Activated CD4-positive, alpha-beta T cell treated with anti-CD3 and anti-CD28 coated beads, Interleukin-2, amount 50 U/mL, for 16 hours (primary cell): ENCODE data around the gene FAM169A.
"Not testable (repeated sequence)": the region's sequence is repeated elsewhere in the genome, so short reads cannot be mapped to it uniquely, and the experiment has no call there.

Experiments used
- DNase-seq: peaks from one replicate; pipeline ENCODE4 v3.0.0-alpha.2; 2020

The FAM169A gene

DNA sequence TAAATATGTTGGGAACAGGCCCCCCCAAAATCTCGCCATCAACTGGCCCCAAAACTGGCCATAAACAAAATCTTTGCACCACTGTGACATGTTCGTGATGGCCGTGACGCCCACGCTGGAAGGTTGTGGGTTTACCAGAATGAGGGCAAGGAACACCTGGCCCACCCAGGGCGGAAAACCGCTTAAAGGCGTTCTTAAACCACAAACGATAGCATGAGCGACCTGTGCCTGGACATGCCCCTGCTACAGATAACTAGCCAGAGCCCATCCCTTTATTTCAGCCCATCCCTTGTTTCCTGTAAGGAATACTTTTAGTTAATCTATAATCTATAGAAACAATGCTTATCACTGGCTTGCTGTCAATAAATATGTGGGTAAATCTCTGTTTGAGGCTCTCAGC is 3.2 kb upstream of the FAM169A start:
- DNase-seq: not testable (repeated sequence)

DNA sequence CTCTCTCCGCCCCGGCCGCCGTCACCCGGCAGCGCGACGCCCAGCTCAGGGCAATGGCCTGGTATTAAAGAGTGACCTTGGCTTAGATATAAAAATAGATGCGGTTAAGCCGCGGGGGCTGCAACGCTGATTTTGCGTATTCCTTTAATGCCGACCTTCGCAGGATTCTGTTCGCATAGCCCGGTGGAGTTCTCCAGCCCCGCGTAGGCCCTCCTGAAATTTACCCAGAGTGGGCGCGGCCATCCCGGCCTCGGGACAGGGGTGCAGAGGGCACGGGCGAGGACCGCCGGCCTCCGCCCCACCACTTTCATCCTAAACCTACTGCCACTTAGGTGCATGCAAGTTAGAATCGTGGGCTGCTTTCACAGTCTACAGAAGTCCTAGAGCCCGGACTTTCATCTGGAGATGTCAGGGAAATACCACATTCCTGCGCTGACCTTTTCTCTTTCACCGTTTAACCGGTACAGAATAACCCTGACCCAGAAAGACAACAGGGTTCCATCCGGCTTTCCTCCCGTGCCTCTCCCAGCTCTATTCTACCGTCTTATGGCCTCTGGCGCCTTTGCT is 492 bp upstream of the FAM169A start:
- no peak for DNase-seq

DNA sequence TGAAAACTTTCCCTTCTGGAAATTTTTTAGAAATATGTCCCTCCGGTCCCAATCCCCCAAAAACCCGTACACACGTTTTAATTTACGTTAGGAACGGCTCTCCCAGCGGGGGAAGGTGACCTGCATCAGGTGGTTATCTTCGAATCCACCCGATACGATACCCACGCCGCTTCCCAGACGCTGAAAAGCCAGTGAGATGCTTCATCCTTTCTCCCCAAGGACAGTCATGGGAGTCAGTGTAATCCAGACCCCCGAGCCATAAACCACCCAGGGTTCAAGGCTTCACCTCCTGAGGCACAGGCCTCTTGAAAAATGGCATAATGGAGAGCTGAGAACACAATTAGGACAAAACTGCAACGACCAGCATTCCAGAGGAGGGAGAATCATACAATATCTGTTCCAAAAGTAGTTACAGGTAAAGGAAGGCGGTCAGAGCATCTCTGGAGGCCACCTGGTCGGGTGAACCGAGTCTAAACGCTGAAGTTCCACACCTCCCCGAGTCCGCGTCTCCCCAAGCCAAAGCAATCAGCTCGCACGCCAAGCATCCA is 857 bp downstream of the FAM169A start:
- no peak for DNase-seq

DNA sequence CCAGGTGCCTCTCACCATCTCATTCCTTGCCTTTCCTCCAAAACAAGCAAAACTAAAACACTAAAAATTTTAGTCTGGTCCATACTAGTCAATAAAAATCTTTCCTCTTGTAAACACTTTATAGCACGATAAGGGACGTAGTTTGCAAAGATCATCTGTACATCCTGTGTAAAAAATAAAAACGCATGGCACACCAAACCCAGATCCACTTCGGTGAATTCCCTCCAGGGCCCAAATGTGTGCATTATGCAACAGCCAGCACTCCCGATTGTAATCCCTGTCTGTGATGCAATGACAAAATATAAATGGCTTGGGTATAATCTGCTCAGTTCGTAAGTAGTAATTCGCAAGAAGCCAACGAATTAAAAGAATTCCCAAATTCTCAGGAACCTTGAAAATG is 1.4 kb downstream of the FAM169A start:
- DNase-seq: no peak

DNA sequence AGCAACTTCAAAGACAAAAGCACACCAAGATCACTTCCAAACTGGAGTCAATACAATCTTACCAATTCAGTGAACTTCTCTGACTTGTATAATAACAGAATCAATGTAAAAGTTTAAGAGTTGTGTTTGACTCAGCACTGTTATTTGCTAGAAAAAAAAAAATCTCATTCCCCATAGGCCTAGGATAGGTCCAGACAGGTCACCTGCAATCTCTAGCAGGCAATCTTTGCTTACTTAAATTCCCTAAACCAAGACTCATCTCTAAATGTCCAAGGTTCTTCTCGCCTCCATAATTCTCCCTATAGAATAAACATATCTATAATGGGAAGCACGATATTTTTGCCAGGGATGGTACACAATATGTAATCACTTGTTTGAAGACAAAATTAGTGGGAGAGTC is 2.5 kb downstream of the FAM169A start:
- DNase-seq: no peak

DNA sequence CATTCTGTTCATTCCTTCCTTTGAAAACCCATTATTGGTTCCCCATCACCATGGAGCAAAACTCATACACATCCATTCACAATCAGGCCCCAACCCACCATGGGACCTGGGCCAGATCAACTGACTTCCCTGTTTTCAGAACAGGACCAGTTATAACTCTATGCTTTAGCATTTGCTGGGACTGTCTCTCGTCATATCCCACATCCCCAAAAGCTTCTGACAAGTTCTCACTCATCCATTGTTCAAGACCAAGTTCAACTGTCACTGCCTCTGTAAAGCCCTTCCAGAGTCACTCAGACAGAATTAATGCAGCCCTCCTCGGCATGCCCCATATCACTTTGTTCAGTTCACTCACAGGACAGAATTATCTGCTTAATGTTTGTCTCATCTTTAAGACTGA is 4.0 kb downstream of the FAM169A start:
- no peak for DNase-seq

DNA sequence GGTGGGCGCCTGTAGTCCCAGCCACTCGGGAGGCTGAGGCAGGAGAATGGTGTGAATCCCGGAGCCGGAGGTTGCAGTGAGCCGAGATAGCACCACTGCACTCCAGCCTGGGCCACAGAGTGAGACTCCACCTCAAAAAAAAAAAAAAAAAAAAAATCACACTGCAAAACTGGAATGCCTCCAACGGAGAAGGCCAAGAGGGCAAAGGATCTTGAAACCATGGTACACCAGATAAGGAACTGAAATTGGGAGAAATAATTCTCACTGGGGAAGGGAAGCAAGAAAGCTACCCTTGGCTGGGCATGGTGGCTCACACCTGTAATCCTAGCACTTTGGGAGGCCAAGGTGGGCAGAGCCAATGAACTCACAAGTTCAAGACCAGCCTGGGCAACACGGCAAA is 9.2 kb downstream of the FAM169A start:
- not testable (repeated sequence) for DNase-seq

DNA sequence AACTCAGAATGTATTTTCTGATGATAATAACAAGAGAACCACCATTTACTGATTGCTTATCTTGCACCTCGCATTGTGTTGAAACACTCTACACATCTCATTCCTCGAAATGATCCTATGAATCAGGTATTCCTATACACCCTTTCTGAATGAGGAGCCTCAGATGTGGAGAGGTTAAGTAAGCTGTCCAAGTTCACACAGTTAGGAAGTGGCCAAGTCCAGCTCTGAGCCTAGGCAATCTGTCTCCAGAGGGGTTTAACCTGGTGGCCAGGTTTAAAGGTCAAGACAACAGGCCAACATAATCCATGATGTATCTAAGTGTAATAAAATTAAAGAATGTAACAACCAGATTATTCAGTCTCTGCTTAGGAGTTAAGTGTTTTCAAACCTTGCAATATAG is 12.9 kb downstream of the FAM169A start:
- DNase-seq: no peak

DNA sequence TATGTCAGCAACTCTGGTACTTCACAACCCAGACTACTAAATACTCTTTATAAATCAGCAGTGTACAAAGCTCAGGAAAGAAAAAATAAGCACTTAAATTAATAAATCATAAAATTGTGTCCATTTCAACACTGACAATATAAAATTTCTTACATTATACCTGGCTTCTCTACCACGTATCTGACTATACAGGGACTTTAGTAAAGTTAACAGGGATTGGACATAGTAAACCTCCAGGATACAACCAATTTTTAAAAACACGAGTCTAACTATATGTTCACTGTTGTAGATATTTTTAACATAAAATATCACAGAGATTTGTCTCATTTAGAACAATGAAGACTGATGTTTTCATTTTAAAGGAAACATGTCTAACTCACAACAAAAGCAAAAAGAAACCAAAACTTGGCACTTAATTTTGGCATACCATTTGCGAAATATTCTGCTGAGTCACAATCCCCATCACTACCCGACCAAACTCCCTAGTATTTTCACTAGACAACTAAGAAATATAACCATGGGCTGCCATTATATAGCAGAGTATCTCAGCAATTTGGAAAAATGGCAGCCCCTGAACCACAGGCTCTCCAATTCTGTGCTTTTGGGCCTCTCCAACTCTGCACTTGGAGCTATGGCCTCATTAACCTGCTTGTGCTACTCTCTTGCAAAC is 14.4 kb downstream of the FAM169A start:
- DNase-seq: peak; percentile 33

DNA sequence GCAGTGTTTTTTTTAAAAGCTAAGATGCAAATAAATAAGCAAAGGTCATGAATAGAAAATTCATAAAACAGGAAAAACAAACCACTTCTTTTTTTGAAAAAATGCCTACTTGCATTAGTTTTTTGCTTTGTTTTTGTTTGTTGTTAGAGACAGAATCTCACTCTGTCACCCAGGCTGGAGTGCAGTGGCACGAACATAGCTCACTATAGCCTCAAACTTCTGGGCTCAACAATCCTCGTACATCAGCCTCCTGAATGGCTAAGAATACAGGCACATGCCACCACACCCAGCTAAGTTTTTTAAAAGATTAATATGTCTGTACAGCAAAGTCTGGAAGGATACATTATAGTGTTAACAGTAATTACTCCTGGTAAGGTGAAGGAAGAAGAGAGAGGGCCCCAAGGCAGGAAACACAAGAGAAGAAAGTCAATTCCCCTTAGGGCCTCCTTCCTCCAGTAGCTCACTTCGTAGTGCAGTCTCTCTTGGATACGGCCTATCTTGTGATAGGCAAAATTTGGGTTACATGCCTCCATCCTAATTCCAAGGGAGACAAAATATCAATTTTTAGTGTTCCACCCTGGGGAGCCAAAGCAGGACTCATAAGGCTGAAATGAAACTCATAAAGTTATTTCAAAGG is 15.3 kb downstream of the FAM169A start:
- no peak for DNase-seq

DNA sequence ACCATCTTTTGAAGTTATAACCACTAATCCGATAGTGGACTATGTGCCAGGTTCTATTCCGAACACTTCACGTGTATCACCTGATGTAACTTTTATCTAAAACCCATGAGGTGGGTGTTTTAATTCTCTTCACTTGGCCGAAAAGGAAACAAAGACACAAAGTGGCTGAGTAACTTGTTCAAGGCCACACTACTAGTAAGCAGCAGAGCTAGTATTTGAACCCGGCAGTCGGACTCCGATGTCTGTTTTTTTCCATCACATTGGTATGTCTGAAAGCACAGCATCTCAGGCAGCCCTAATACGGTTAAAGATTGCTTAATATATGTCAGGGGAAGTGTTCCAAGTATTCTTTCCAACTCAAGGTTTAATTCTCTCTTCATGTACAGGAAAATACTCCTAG is 16.2 kb downstream of the FAM169A start:
- no peak for DNase-seq

DNA sequence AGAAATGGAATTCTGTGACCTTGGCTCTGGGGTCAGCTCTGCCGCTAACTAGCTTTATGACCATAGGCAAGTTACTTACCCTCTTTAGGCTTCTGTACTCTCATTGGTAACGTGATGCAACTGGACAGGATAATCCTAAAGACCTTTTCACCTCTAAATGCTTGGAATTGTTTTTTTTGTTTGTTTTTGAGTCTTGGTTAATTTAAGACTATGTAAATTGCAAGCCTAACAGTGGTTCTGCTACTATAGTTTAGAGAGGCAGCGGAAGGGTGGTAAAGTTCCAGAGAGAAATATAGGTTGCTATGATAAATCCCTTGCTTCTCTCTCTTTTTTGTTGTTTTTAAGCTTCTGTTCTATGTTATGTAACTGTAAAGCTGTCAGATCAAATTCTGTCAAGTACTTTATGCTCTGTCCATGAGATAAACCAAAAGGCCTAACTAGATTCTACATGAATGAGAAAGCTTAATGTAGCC is 17.6 kb downstream of the FAM169A start:
- no peak for DNase-seq

DNA sequence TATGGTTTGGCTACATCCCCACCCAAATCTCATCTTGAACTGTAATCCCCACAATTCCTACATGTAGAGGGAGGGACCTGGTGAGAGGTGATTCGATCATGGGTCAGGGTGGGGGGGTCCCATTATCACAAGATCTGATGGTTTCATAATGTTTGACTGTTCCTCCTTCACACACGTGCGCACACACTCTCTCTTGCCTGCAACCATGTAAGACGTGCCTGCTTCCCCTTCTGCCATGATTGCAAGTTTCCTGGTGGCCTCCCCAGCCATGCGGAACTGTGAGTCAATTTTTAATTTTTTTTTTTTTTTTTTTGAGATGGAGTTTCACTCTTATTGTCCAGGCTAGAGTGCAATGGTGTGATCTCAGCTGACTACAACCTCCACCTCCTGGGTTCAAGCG is 27.0 kb downstream of the FAM169A start:
- no peak for DNase-seq

DNA sequence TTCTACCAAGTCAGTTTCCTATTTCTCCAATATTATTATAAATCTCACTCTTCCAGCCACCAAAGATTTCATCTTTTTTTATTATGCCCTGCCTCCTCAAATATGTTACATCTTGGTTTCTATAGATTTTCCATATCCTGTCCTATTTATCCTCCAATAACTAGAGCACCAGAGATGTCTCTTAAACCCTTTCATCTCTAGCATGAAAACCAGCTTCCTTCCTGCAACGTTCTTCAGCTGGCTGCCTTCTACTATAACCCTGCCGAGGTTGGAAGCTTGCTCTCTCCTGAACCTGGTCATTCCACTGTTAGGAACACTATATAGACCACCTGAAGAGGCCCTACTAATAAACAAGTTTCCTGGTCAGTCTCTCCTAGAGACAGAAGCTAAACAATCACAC is 27.9 kb downstream of the FAM169A start:
- no peak for DNase-seq

DNA sequence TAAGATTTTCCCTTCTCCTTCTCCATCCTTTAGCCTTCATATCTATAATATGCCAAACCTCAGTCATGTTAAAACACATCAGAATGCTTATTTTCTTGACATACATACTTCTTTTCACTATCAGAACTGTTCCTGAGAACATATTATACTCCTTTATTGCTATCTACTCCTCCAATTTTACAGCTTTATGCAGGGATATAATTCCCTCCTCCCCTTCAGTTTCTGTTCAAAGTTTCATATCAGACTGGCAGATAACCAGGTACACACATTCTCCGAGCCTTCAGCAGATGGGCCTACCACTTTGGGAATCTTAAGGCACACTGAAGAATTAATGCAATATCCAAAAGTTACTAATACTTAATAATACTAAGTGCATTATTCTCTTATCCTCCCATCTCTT is 29.1 kb downstream of the FAM169A start:
- DNase-seq: no peak

DNA sequence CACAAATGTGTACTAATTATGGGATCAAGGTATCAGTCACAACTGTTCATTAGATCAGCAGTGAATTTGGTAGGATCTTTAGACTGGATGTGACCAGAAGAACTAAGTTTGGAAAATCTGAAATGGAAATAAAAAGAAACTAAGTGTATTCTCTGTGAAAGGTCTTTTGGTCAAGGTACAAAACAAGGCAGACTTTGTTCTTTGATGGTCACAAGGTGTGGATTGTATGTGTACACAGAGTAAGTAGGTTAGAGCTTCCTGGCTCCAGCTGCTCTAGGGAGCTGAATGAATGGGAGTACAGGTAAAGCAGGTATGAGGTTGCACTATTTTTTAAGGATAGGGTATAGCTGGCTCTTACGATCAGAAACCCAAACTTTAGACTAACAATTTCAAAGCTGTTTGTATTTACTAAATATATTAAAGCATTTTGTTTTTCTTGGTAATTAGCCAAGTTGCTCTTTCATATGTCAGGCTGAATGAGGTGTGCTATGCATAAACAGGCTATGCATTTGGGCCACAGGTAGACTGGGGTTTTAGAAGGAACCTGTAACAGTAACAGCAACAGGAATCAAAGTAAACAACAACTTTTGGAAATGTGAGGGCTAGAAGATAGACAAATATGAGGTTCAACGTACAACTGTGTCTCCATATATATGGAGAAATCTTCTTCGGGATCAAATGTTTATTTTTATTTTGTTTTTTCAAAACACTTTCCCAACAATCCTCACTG is 32.5 kb downstream of the FAM169A start:
- DNase-seq: no peak

DNA sequence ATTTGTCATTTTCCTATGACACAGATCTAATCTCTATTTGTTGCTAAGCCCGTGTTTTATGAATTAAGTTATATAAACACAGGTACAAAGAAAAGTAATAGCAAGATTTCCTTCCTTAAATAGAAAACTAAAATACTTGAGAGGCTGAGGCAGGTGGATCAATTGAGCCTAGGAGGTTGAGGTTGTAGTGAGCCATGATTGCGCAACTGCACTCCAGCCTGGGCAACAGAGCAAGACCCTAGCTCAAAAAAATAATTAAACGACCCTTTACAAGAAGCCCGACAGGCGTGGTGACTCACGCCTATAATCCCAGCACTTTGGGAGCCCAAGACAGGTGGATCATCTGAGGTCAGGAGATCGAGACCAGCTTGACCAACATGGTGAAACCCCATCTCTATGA is 36.8 kb downstream of the FAM169A start:
- no peak for DNase-seq

DNA sequence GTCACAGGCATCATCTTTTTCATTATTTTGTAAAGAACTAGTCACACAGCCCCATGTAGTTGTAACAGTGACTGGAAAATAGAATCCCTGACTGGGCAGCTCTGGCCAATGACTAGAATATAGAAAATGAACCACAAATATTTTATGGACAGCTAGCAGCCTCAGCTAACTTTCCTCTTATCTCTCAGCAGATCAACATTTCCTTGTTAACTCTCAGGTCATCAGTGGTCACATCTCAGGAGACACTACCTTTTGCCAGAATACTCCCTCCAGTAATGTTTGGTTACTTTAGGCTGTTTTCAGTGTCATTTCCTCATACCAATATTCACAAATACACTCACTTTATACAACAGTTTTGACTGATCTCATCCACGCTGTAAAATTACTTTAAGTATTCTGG is 43.9 kb downstream of the FAM169A start:
- no peak for DNase-seq

DNA sequence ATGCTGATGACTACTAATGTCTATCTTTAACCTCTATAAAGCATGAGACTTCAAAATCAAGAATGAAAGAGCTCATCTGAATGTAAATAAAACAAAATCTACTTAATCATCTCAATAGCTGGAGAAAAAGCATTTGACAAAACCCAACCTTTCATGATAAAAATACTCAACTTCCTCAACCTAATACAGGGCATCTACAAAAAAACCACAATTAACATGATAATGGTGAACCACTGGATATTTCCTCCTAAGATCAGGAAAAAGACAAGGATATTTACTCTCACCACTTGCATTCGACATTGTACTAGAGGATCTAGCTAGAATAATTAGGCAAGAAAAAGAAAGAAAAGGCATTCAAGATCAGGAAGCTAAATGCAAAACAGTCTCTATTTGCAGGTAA is 49.3 kb downstream of the FAM169A start:
- no peak for DNase-seq

DNA sequence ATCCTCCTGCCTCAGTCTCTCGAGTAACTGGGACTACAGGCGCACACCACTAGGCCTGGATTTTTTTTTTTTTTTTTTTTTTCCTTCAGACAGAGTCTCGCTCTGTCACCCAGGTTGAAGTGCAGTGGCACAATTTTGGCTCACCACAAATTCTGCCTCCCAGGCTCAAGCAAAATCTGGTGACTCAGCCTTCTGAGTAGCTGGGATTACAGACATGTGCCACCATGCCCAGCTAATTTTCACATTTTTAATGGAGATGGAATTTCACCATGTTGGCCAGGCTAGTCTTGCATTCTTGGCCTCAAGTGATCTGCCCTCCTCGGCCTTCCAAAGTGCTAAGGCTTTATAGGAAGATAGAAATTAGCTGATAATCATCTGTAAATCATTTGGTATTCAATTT is 55.3 kb downstream of the FAM169A start:
- no peak for DNase-seq

DNA sequence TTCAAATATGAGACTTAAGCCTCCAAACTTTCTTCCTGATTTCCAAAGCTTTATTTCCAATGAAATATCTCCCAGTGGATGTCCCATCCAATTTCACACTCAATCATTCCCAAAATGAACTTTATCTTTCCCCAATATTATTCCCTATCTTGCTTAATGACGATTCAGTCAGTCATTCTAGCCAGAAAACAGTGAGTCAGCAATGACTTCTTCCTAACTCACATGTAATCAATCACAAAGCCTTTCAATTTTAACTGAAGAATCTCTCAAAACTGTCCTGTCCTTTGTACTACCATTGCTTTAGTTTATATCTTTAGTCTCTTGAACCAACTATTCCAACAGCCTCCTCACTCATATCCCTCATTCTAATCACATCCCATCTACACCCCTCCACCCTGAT is 64.2 kb downstream of the FAM169A start:
- DNase-seq: no peak

DNA sequence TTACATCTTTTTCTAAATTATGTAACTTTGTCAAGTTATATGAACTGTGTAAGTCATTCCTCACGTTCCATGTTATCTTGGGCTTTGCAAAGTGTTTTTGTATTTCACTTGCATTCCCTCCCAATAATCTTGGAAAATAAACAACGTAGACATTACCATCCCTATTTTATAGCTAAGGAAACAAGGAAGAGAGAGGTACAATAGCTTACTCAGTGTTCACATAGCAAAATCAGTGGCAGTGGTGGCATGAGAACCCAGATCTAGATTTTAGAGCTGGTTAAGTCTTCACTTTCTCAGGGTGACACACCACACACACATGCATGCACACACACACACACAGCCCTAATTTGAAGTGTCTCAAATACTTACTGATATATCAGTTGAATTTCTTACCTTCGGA is 65.0 kb downstream of the FAM169A start:
- DNase-seq: no peak
